Muscle layer of duodenum (tissue), 2 donors: ENCODE measurements around the gene KRTAP5-5.
"Not testable (repeated sequence)": the region's sequence is repeated elsewhere in the genome, so short reads cannot be mapped to it uniquely, and the experiment has no call there.

Source experiments
- H3K27ac ChIP-seq: one replicate; pipeline ENCODE4 v1.7.0; 2013; ENCODE audit warnings: mild to moderate bottlenecking, low read length
- H3K27me3 ChIP-seq: one replicate; pipeline ENCODE4 v1.7.0; 2013; ENCODE audit warnings: low read depth, mild to moderate bottlenecking, control low read depth, low read length
- H3K36me3 ChIP-seq, 2 donors: one replicate each; pipeline ENCODE4 v1.7.0; 2013; ENCODE audit warnings: low read length in 2 of 2, control low read depth in 1 of 2, mild to moderate bottlenecking in 1 of 2; ENCODE audit not compliant: insufficient read depth in 2 of 2, control insufficient read depth in 1 of 2
- H3K4me1 ChIP-seq, 2 donors: one replicate each; pipeline ENCODE4 v1.7.0; 2013; ENCODE audit warnings: low read length in 2 of 2, mild to moderate bottlenecking in 2 of 2, control low read depth in 1 of 2, moderate library complexity in 1 of 2; ENCODE audit not compliant: insufficient read depth in 2 of 2, control insufficient read depth in 1 of 2
- H3K4me3 ChIP-seq, 2 donors: one replicate each; pipeline ENCODE4 v1.7.0; 2013; ENCODE audit warnings: low read length in 2 of 2, low read depth in 1 of 2, mild to moderate bottlenecking in 1 of 2
- H3K9me3 ChIP-seq, 2 donors: one replicate each; pipeline ENCODE4 v1.7.0; 2013; ENCODE audit warnings: low read length in 2 of 2, control low read depth in 1 of 2, mild to moderate bottlenecking in 1 of 2; ENCODE audit not compliant: control insufficient read depth in 1 of 2
- donor health status: healthy.

KRTAP5-5 gene

GRCh38 chr11:1597331-1597993 is 32.1 kb upstream of the KRTAP5-5 start:
- Histone ChIP-seq H3K4me3 (no peak overlapping the region), H3K36me3 (no peaks in the 10 kb centered on the region), H3K9me3 (no peaks in the 10 kb centered on the region), H3K4me1 (no peaks in the 10 kb centered on the region), H3K27ac (no peak overlapping the region), H3K27me3 (no peaks in the 10 kb centered on the region)

GRCh38 chr11:1597994-1598380 is 31.6 kb upstream of the KRTAP5-5 start, which contains the start of gene KRTAP5-2:
Gene KRTAP5-2 (minus strand): TSS chr11:1598294. CDS start chr11:1598250, 44 bp downstream.
- Histone ChIP-seq H3K36me3 (no peaks in the 10 kb centered on the region), H3K4me3 (no peak within 1 kb of the TSS), H3K9me3 (no peaks in the 10 kb centered on the region), H3K4me1 (no peaks in the 10 kb centered on the region), H3K27me3 (no peaks in the 10 kb centered on the region), H3K27ac (no peak within 1 kb of the TSS)

GRCh38 chr11:1598406-1598805 is 31.2 kb upstream of the KRTAP5-5 start:
- H3K4me1 ChIP-seq, H3K9me3 ChIP-seq, H3K36me3 ChIP-seq, H3K4me3 ChIP-seq, H3K27me3 ChIP-seq, H3K27ac ChIP-seq: not testable (repeated sequence)

DNA sequence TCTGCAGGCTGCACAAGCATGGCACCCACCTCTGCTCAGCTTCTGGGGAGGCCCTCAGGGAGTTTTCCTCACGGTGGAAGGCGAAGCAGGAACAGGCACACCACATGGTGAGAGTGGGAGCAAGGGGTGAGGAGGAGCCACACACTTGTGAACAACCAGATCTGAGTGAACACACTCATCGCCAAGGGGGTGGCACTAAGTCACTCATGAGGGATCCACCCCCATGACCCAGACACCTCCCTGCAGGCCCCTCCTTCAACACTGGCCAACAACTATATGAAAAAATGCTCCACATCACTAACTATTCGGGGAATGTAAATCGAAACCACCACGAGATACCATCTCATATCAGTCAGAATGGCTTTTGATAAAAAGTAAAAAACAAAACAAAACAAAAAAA is 30.8 kb upstream of the KRTAP5-5 start:
- Histone ChIP-seq H3K4me1 (no peaks in the 10 kb centered on the region), H3K4me3 (no peak overlapping the region), H3K9me3 (no peaks in the 10 kb centered on the region), H3K27ac (no peak overlapping the region), H3K27me3 (no peaks in the 10 kb centered on the region), H3K36me3 (no peaks in the 10 kb centered on the region)

- Histone ChIP-seq H3K27me3 (no peaks in the 10 kb centered on the region), H3K9me3 (no peaks in the 10 kb centered on the region), H3K4me3 (no peak overlapping the region), H3K36me3 (no peaks in the 10 kb centered on the region), H3K4me1 (no peaks in the 10 kb centered on the region), H3K27ac (no peak overlapping the region)
Measured at GRCh38 chr11:1600626-1601025, 28.9 kb upstream of the KRTAP5-5 start.

DNA sequence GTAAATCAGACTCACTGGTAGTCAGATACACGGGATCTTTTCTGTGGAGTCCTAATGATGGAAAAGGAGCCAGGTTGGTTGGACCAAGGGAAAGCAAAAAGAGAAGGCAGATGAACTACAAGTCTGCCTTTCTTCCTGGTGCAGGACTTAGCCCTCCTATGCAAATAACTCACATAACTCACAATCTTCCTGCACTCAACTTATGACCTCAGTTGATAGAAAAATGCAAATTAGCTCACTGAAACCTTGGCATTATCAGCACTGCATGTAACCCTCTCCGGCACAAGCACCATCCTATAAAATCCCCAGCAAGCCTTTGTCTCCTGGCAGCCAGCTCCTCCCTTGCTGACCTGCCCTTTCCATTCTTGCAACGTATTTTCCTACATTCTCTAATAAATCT is 27.9 kb upstream of the KRTAP5-5 start:
- H3K9me3 ChIP-seq, H3K27ac ChIP-seq, H3K4me3 ChIP-seq, H3K4me1 ChIP-seq, H3K27me3 ChIP-seq, H3K36me3 ChIP-seq: not testable (repeated sequence)

- Histone ChIP-seq H3K27me3 (no peaks in the 10 kb centered on the region), H3K4me3 (no peak overlapping the region), H3K36me3 (no peaks in the 10 kb centered on the region), H3K9me3 (no peaks in the 10 kb centered on the region), H3K27ac (no peak overlapping the region), H3K4me1 (no peaks in the 10 kb centered on the region)
Measured at GRCh38 chr11:1603629-1604028, 25.9 kb upstream of the KRTAP5-5 start.

GRCh38 chr11:1604181-1604580 is 25.4 kb upstream of the KRTAP5-5 start:
- H3K9me3 ChIP-seq, result no peaks in the 10 kb centered on the region
- H3K4me1 ChIP-seq, result no peaks in the 10 kb centered on the region
- H3K4me3 ChIP-seq, result no peak overlapping the region
- no peak overlapping the region for H3K27ac ChIP-seq
- H3K36me3 ChIP-seq, result no peaks in the 10 kb centered on the region
- no peaks in the 10 kb centered on the region for H3K27me3 ChIP-seq

DNA sequence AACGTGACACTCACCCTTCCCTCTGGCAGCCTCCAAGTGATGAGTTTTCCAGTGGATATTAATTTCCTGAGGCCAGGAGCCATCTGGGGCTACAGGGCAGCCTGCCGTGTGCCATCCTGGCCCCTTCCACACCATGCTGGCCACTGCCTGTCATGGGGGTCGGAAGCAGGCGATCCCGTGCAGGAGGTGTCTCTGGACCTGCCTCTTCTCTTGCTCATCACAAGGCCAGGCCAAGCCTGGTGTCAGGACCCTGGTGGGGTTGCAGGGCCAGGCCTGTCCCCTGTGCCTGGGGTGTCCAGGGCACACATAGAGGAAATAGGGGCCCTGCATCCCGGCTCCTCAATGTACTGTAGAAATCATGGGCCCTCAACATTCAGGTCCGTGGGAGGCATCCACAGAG is 24.9 kb upstream of the KRTAP5-5 start:
- no peak overlapping the region for H3K27ac ChIP-seq
- no peaks in the 10 kb centered on the region for H3K36me3 ChIP-seq
- H3K4me1 ChIP-seq, result no peaks in the 10 kb centered on the region
- H3K27me3 ChIP-seq, result no peaks in the 10 kb centered on the region
- no peaks in the 10 kb centered on the region for H3K9me3 ChIP-seq
- no peak overlapping the region for H3K4me3 ChIP-seq

DNA sequence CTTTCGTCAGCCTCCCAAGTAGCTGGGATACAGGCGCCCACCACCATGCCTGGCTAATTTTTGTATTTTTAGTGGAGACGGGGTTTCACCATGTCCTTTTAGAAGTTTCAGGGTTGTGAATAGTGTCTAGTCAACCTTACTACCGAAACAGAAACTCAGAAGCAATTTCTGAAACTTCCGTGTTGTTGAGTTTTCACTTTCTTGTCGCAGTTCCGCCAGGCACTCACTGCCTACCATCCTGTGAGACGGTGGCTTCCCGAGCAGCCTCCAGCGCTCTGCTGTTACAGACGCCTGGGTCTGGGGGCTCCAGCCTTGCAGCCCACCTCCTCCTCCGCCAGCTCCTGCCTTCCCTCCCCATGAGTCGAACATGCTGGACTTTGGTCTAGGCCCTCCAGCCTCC is 23.7 kb upstream of the KRTAP5-5 start:
- H3K4me3 ChIP-seq, H3K4me1 ChIP-seq, H3K27me3 ChIP-seq, H3K9me3 ChIP-seq, H3K27ac ChIP-seq, H3K36me3 ChIP-seq: not testable (repeated sequence)

GRCh38 chr11:1607156-1607845 is 22.3 kb upstream of the KRTAP5-5 start:
- not testable (repeated sequence) for H3K27me3 ChIP-seq, H3K9me3 ChIP-seq, H3K4me3 ChIP-seq, H3K27ac ChIP-seq, H3K4me1 ChIP-seq, H3K36me3 ChIP-seq

DNA sequence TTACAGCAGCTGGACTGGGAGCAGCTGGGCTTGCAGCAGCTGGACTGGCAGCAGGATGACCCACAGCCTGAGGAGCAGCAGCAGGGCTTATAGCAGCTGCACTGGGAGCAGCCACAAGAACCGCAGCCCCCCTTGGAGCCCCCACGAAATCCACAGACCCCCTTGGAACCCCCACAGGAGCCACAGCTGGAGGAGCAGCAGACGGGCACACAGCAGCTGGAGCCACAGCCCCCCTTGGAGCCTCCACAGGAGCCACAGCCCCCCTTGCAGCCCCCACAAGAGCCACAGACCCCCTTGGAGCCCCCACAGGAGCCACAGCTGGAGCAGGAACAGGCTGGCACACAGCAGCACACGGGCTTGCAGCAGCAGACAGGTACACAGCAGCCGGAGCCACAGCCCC is 21.7 kb upstream of the KRTAP5-5 start:
- H3K27me3 ChIP-seq, H3K27ac ChIP-seq, H3K4me1 ChIP-seq, H3K36me3 ChIP-seq, H3K9me3 ChIP-seq, H3K4me3 ChIP-seq: not testable (repeated sequence)
